Vagina (tissue), 2 donors: Measurements from ENCODE around the gene AOX1. TPM values are rescaled to one million over a fixed set of nuclear protein-coding genes. Genes with fewer than 3 reads are reported as not detected.
"Not testable (repeated sequence)": the region's sequence is repeated elsewhere in the genome, so short reads cannot be mapped to it uniquely, and the experiment has no call there.

ENCODE experiments used
- DNase-seq, 2 donors: peaks; one replicate each; pipeline ENCODE4 v3.0.0-alpha.2; 2017; ENCODE audit errors: extremely low spot score in 2 of 2
- H3K27ac ChIP-seq: fragments of 200-600 bp; sonication (generic); one replicate; pipeline ENCODE4 v1.5.1; 2019
- H3K27me3 ChIP-seq: fragments of 200-600 bp; sonication (generic); one replicate; pipeline ENCODE4 v1.5.1; 2019
- H3K36me3 ChIP-seq, 2 donors: fragments of 200-600 bp; sonication (generic); one replicate each; pipeline ENCODE4 v1.5.1; 2017 to 2019
- H3K4me1 ChIP-seq: fragments of 200-600 bp; sonication (generic); one replicate; pipeline ENCODE4 v1.5.1; 2019
- H3K4me3 ChIP-seq, 2 donors: fragments of 200-600 bp; sonication (generic); 1 replicate in 1 of 2; 2 replicates in 1 of 2; pipeline ENCODE4 v1.5.1; 2016 to 2019
- H3K9me3 ChIP-seq: fragments of 200-600 bp; sonication (generic); one replicate; pipeline ENCODE4 v1.5.1; 2019
- POLR2A ChIP-seq, 2 donors: fragments of 450-650 bp; IDR thresholded peaks; one replicate each; pipeline ENCODE4 v1.6.1; 2017; ENCODE audit warnings: antibody characterized with exemption in 2 of 2, mild to moderate bottlenecking in 2 of 2, moderate library complexity in 2 of 2
- POLR2AphosphoS5 ChIP-seq, 2 donors: sonication (generic); formaldehyde crosslinking; IDR thresholded peaks; one replicate each; pipeline ENCODE4 v1.9.0; 2017; ENCODE audit warnings: antibody characterized with exemption in 2 of 2, mild to moderate bottlenecking in 2 of 2, low read depth in 1 of 2; ENCODE audit not compliant: insufficient read depth in 1 of 2
- intact Hi-C: fragments of 100-400 bp; cut with DNase I; formaldehyde crosslinking; loops from one replicate; pipeline ENCODE4 v1.15.1; 2023
- total RNA-seq: library from RNA; depleted of rRNA; stranded (reverse); fragments of >200 nt; gene quantifications from one replicate; pipeline ENCODE4 v1.2.3, GENCODE V29; 2016
- TF ChIP-seq, protein P1 (sequence below), 3 experiments: fragments of 450-650 bp in 2 of 3; fragments of 200-600 bp in 1 of 3; sonication (generic) in 1 of 3; IDR thresholded peaks; one replicate each; pipeline ENCODE4 v1.5.1; 2017 to 2019; ENCODE audit warnings: antibody characterized with exemption in 3 of 3, mild to moderate bottlenecking in 2 of 3, moderate library complexity in 2 of 3

AOX1 gene
- total RNA-seq, 1 donor from 2014 or later: 84.5 TPM

GRCh38 chr2:200708943-200709342 is 123.1 kb downstream of the AOX1 start:
- H3K4me3 ChIP-seq: no peak overlapping the region
- TF ChIP-seq POLR2AphosphoS5 (IDR thresholded peaks at IDR 0.05; ENCODE audit: insufficient read depth in 1 of 2, low read depth in 1 of 2): no peak
- TF ChIP-seq POLR2A (IDR thresholded peaks at IDR 0.05): no peak
- TF ChIP-seq, protein P1, sequence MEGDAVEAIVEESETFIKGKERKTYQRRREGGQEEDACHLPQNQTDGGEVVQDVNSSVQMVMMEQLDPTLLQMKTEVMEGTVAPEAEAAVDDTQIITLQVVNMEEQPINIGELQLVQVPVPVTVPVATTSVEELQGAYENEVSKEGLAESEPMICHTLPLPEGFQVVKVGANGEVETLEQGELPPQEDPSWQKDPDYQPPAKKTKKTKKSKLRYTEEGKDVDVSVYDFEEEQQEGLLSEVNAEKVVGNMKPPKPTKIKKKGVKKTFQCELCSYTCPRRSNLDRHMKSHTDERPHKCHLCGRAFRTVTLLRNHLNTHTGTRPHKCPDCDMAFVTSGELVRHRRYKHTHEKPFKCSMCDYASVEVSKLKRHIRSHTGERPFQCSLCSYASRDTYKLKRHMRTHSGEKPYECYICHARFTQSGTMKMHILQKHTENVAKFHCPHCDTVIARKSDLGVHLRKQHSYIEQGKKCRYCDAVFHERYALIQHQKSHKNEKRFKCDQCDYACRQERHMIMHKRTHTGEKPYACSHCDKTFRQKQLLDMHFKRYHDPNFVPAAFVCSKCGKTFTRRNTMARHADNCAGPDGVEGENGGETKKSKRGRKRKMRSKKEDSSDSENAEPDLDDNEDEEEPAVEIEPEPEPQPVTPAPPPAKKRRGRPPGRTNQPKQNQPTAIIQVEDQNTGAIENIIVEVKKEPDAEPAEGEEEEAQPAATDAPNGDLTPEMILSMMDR (IDR thresholded peaks at IDR 0.05): no peak
- H3K4me1 ChIP-seq: peaks cover 4% of the 10 kb centered on the region
- intact Hi-C loops: no loop called here
- no peak for DNase-seq
- no peaks in the 10 kb centered on the region for H3K27me3 ChIP-seq
- H3K36me3 ChIP-seq: no peaks in the 10 kb centered on the region
- no peaks in the 10 kb centered on the region for H3K9me3 ChIP-seq
- no peak overlapping the region for H3K27ac ChIP-seq

GRCh38 chr2:200713003-200713703 is 127.3 kb downstream of the AOX1 start:
- intact Hi-C loops: loop anchor here (2.0 kb wide), 1 partner anchor 100 kb away; no protein-coding TSS in a partner anchor
- Histone ChIP-seq H3K4me3 (peak overlapping the region; percentile 34 to 48), H3K27ac (peak overlapping the region; percentile 66), H3K9me3 (no peaks in the 10 kb centered on the region), H3K4me1 (peaks cover 4% of the 10 kb centered on the region), H3K36me3 (no peaks in the 10 kb centered on the region), H3K27me3 (no peaks in the 10 kb centered on the region)
- TF ChIP-seq POLR2AphosphoS5 (IDR thresholded peaks at IDR 0.05; ENCODE audit: insufficient read depth in 1 of 2, low read depth in 1 of 2) (peak; percentile 85 to 93), POLR2A (IDR thresholded peaks at IDR 0.05) (peak in 1 of 2 donors; percentile 68)
- TF ChIP-seq, protein P1 (IDR thresholded peaks at IDR 0.05): peak; percentile 74 to 82 (median 79)
- DNase-seq: peak in 1 of 2 donors; percentile 93

- intact Hi-C loops: loop anchor here (2.0 kb wide), 1 partner anchor 99 kb away; no protein-coding TSS in a partner anchor
- no peak for DNase-seq
Observed at GRCh38 chr2:200713704-200714064, 127.9 kb downstream of the AOX1 start.

GRCh38 chr2:200715014-200715413 is 129.2 kb downstream of the AOX1 start:
- H3K36me3 ChIP-seq, H3K27me3 ChIP-seq, DNase-seq, intact Hi-C loops, H3K4me1 ChIP-seq, H3K4me3 ChIP-seq, H3K27ac ChIP-seq, H3K9me3 ChIP-seq: not testable (repeated sequence)

More at GRCh38 chr2:200713704-200714064, 127.9 kb downstream of the AOX1 start:
- H3K27ac ChIP-seq: peak overlapping the region; percentile 66
- H3K4me3 ChIP-seq: no peak overlapping the region
- TF ChIP-seq POLR2AphosphoS5 (IDR thresholded peaks at IDR 0.05; ENCODE audit: insufficient read depth in 1 of 2, low read depth in 1 of 2) (no peak), POLR2A (IDR thresholded peaks at IDR 0.05) (no peak)
- TF ChIP-seq, protein P1 (IDR thresholded peaks at IDR 0.05): no peak
- no peaks in the 10 kb centered on the region for H3K36me3 ChIP-seq
- H3K4me1 ChIP-seq: peaks cover 4% of the 10 kb centered on the region
- no peaks in the 10 kb centered on the region for H3K9me3 ChIP-seq
- no peaks in the 10 kb centered on the region for H3K27me3 ChIP-seq

DNA sequence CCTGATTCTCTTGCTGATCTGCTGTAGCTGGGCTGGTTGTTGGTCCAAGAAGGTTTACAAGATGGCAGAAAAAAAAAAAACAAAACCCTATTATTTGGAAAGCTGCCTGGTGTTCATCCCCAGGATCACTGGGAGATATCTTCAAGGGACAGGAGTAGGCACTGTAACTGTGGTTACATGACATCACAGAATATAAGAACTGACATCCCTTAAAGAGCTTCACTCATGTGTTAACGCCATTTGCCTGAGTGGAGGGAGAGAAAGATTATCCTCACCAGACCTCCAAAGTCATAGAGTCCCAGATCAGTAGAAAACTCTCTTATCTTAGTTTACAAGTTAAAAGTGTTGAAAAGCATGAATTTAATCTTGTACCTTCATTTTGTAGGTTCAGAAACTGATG is 130.6 kb downstream of the AOX1 start:
- Histone ChIP-seq H3K4me3 (no peak overlapping the region), H3K36me3 (no peaks in the 10 kb centered on the region), H3K27me3 (no peaks in the 10 kb centered on the region), H3K4me1 (peaks cover 4% of the 10 kb centered on the region), H3K27ac (no peak overlapping the region), H3K9me3 (no peaks in the 10 kb centered on the region)
- DNase-seq: no peak
- intact Hi-C loops: no loop called here
- TF ChIP-seq, protein P1 (IDR thresholded peaks at IDR 0.05): no peak
- no peak for TF ChIP-seq POLR2A (IDR thresholded peaks at IDR 0.05)

Other genes with a start within 250 kb of the AOX1 start
- 16.9 TPM for gene KCTD18, start 75.9 kb upstream of the AOX1 start, total RNA-seq
- gene SGO2, start 59.8 kb upstream of the AOX1 start, total RNA-seq: 1.7 TPM
- 128 TPM for gene BZW1, start 225.9 kb downstream of the AOX1 start, total RNA-seq